Lower leg skin (tissue), 3 donors: ENCODE data around the gene PLEKHA6.

Experiments
- POLR2A ChIP-seq, 2 donors: fragments of 450-650 bp; IDR thresholded peaks; one replicate each; pipeline ENCODE4 v1.6.1; 2016 to 2017; ENCODE audit warnings: antibody characterized with exemption in 2 of 2, mild to moderate bottlenecking in 1 of 2, moderate library complexity in 1 of 2
- TF ChIP-seq, protein P1 (sequence below), 3 donors: fragments of 450-650 bp; IDR thresholded peaks; one replicate each; pipeline ENCODE4 v1.5.1; 2016; ENCODE audit warnings: antibody characterized with exemption in 3 of 3, mild to moderate bottlenecking in 3 of 3, moderate library complexity in 2 of 3

- TF ChIP-seq, protein P1, sequence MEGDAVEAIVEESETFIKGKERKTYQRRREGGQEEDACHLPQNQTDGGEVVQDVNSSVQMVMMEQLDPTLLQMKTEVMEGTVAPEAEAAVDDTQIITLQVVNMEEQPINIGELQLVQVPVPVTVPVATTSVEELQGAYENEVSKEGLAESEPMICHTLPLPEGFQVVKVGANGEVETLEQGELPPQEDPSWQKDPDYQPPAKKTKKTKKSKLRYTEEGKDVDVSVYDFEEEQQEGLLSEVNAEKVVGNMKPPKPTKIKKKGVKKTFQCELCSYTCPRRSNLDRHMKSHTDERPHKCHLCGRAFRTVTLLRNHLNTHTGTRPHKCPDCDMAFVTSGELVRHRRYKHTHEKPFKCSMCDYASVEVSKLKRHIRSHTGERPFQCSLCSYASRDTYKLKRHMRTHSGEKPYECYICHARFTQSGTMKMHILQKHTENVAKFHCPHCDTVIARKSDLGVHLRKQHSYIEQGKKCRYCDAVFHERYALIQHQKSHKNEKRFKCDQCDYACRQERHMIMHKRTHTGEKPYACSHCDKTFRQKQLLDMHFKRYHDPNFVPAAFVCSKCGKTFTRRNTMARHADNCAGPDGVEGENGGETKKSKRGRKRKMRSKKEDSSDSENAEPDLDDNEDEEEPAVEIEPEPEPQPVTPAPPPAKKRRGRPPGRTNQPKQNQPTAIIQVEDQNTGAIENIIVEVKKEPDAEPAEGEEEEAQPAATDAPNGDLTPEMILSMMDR (IDR thresholded peaks at IDR 0.05): no peak
- TF ChIP-seq POLR2A (IDR thresholded peaks at IDR 0.05): no peak
Observed at GRCh38 chr1:204288021-204288588, 71.6 kb downstream of the PLEKHA6 start.
